ENCODE results near the gene UMODL1.

- no peak for TF ChIP-seq JUN (IDR thresholded peaks at IDR 0.05; ENCODE audit: borderline replicate concordance, insufficient read depth, insufficient read length, low read depth)
- TF ChIP-seq POLR2A (IDR thresholded peaks at IDR 0.05; ENCODE audit: low read depth, low read length) = no peak
Observed at GRCh38 chr21:42039470-42039901, 31.6 kb upstream of the UMODL1 start.

All from endothelial cell of umbilical vein (primary cell).